Measurements from ENCODE around the gene SAMM50.

DNA sequence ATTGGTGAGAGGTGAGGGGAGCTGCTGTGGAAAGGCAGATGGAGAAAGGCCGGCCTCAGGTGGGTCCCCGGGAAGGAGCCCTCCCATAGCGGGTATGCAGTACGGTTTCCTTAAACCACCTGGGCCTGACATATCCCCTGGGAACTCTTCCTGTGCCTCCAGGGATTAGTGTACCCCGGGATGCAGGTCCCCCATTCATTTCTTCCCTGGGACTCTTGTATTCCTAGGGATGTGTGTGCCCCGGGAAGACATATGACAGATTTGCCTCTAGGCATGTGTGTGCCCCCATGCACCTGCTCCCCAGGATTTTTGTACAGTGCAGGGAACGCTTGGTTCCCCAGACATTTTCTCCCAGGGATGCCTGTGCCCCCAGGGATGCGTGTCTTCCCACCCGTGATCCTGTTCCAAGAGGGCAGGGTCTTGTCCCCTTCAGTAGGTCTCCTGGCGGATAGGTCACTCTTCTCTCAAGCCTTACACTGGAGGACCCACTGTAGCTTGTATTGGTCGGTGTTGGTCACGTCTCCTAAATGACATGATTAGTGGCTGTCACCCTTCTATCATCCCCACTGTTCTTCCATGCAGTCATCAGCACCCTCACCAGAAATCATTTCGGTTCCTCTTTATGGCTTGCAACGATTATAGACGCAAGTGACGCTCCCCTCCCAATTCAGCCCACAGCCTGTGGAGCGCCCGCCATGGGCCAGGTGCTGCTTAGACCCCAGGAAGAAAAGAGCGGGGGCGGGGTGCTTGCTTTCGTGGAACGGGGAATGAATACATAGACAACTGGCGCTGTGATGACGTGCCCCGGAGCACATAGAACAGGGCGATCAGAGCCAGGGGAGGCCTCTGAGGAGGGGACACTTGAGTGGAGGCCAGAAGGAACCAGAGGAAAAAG, 70.2 kb downstream of the SAMM50 start:
- TF ChIP-seq POLR2AphosphoS5 (IDR thresholded peaks at IDR 0.05; ENCODE audit: insufficient read depth, low read depth, low read length), result no peak
- TF ChIP-seq, protein P1, sequence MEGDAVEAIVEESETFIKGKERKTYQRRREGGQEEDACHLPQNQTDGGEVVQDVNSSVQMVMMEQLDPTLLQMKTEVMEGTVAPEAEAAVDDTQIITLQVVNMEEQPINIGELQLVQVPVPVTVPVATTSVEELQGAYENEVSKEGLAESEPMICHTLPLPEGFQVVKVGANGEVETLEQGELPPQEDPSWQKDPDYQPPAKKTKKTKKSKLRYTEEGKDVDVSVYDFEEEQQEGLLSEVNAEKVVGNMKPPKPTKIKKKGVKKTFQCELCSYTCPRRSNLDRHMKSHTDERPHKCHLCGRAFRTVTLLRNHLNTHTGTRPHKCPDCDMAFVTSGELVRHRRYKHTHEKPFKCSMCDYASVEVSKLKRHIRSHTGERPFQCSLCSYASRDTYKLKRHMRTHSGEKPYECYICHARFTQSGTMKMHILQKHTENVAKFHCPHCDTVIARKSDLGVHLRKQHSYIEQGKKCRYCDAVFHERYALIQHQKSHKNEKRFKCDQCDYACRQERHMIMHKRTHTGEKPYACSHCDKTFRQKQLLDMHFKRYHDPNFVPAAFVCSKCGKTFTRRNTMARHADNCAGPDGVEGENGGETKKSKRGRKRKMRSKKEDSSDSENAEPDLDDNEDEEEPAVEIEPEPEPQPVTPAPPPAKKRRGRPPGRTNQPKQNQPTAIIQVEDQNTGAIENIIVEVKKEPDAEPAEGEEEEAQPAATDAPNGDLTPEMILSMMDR (IDR thresholded peaks at IDR 0.05; ENCODE audit: extremely low read depth in 1 of 2, insufficient read depth in 1 of 2, low read depth in 1 of 2, low read length in 2 of 2), result no peak
- TF ChIP-seq, protein P2, sequence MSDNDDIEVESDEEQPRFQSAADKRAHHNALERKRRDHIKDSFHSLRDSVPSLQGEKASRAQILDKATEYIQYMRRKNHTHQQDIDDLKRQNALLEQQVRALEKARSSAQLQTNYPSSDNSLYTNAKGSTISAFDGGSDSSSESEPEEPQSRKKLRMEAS (IDR thresholded peaks at IDR 0.05; ENCODE audit: insufficient read depth, insufficient read length), result no peak
- TF ChIP-seq POLR2A (IDR thresholded peaks at IDR 0.05; ENCODE audit: low read depth, low read length), result no peak
- TF ChIP-seq JUN (IDR thresholded peaks at IDR 0.05; ENCODE audit: borderline replicate concordance, insufficient read depth, insufficient read length, low read depth), result no peak
- no peak for TF ChIP-seq EZH2 (IDR thresholded peaks at IDR 0.05; ENCODE audit: borderline replicate concordance, low read depth, low read length, severe bottlenecking)
- no peak for TF ChIP-seq GATA2 (IDR thresholded peaks at IDR 0.05; ENCODE audit: insufficient read depth, insufficient read length, low read depth, low read length)
- no peak for TF ChIP-seq MYC (IDR thresholded peaks at IDR 0.05; ENCODE audit: low read depth, low read length)

Data from endothelial cell of umbilical vein (primary cell).